Mesenteric fat pad (tissue), 1 donor: ENCODE data around the gene IFT81. TPM values are rescaled to one million over a fixed set of nuclear protein-coding genes. Genes with fewer than 3 reads are reported as not detected.
"Not testable (repeated sequence)": the region's sequence is repeated elsewhere in the genome, so short reads cannot be mapped to it uniquely, and the experiment has no call there.

Experiments
- DNase-seq: peaks from one replicate; pipeline ENCODE4 v3.0.0-alpha.2; 2020; ENCODE audit warnings: low spot score
- total RNA-seq: library from RNA; stranded (reverse); fragmentation: NEBNext Ultra II Directional; extraction: Animal tissue kit (Norgen Biotek cat#: 25700); gene quantifications from one replicate; pipeline ENCODE4 v1.2.1, GENCODE V29; 2021
- donor health status: DM: yes; HTN: yes; CAD: no.

Gene IFT81
- total RNA-seq, 1 donor from 2014 or later: 5.4 TPM

DNA sequence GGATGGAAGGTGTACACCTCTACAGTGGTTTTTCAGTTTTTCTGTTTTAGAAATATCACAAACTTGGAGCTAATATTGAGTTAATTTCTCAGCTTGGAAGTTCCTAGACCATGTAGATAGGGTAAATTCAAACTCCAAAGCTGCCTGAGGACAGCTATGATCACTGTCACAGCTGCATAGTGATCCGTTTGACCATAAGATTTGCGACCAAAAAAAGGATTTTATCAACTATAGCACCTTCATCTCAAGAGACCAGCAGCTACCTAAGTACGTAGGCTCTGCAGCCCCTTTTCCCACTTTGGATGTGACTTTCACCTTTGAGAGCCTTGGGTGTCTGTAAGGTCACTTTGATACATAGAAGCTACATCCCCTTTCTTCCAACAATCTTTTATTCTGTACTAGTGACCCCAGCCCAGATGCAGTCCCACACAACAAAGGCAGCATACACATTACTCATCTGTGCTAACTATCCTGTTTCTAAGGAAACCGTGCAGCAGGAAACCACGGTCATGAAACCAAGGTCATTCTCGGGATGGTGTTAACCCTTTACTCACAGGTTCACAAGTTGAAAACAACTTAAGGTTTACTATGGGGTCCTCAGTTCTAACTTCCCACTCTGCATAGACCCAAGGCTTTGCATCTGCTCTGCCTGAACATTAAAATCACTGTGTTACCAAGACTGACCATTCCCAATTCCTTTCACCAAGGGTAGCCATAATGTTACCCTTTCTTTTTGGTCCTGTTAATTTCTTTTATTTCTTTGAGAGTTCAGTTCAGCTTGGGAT lies 75.4 kb downstream of the IFT81 start:
- no peak for DNase-seq

DNA sequence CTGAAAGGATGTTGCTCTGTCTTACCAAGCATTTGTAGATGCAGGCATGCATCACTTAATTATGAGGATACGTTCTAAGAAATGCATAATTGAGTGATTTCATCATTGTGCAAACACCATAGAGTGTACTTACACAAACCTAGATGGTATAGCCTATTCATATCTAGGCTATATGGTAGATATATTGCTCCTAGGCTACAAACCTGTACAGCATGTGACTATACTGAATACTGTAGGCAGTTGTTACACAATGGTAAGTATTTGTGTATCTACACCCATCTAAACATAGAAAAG lies 75.9 kb downstream of the IFT81 start:
- DNase-seq: no peak

DNA sequence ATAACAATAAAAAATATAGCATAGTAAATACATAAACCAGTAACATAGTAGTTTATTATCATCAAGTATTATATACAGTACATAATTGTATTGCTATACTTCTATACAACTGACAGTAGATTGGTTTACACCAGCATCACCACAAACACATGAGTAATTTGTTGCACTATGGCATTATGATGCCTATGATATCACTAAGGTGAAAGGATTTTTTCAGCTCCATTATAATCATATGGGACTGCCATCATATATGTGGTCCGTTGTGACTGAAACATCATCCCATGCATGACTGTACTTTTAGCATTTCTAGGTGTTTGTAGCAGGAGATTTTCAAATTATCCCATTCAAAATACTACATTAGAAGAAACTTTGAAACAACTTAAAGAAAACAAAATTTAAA lies 77.8 kb downstream of the IFT81 start:
- DNase-seq: no peak

DNA sequence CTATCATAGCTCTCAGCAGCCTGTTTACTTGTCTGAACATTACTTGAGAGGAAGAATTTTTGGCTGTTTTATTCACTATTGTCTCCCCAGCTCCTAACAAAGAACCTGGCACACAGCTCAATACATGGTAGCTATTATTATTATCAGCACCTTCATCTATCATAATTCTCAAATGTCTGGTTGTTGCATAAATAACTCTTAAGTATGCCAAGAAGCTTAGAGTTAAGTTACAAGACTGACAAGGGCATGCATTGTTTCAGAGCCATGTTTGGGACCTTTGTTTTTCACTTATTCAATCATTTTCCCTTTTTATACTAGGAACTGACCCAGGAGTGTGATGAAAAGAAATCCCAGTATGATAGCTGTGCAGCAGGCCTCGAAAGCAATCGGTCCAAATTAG lies 79.4 kb downstream of the IFT81 start:
- no peak for DNase-seq

DNA sequence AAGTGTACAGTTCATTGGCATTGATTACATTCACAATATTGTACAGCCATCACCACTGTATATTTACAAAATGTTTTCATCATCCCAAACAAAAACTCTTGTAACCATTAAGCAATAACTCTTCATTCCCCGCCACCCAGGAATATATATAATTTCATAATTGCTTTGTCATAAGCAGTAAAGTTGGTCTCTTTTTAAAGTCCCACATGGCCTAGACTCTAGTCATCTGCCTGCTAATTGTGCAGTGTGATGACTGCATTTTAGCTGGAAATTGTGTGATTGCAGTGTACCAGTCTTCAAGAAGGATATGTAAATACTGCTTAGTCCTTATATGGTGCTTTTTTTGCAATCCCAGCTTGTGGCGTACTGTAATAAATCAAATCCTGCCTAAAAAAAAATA lies 81.8 kb downstream of the IFT81 start:
- no peak for DNase-seq

DNA sequence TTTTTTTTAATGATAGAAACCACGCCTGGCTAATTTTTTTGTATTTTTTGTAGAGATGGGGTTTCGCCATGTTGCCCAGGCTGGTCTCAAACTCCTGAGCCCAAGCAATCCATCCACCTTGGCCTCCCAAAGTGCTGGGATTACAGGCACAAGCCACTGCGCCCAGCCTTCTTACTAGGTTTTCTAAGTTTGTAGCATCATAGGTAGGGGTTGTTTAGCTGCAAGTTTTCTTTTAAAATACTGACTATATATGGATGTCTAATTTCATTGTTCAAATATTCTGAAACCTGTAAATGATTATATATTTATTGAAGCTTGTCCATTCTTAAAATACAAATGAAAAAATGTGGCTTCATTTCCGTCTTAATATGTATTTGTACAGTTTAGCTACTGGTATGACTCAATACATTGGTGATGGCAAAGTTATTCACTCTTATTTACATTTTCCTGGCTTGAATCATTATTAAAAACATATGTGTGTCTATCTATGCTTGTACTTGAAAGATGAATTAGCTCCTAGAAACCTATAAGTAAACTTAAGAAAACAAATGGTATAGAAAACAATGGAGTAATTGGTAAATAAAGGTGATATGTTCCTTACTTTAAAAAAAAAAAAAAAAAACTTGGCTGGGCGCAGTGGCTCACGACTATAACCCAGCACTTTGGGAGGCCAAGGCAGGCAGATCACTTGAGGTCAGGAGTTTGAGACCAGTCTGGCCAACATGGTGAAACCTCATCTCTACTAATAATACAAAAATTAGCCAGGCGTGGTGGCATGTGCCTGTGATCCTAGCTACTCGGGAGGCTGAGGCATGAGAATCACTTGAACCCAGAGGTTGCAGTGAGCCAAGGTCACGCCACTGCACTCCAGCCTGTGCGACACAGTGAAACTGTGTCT lies 87.7 kb downstream of the IFT81 start:
- DNase-seq: not testable (repeated sequence)

DNA sequence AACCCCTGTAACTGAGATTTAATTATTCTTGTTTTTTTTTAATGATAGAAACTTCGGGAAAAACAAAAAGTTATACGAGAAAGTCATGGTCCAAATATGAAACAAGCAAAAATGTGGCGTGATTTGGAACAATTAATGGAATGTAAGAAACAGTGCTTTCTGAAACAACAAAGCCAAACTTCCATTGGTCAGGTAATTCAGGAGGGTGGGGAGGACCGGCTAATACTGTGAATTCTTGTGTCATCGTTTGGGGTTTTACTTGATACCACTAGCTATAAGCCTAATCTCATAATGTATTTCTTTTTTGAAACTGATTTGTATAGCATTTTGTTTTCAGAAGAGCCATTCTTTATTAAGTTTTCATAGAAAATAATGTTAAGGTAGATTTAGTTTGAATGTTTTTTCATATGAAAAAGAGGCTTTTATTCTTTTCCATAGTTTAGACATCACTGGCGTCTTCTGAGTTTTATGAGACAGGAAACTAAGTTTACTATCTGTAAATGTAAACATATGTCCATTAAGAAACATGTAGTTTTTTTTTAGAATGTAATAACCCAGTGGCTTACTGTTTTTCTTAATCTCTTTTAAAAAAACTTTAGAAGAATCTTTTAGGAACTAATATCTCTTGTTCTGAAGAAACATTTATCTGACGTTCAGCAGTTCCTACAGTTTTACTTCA lies 94.0 kb downstream of the IFT81 start:
- DNase-seq: no peak

DNA sequence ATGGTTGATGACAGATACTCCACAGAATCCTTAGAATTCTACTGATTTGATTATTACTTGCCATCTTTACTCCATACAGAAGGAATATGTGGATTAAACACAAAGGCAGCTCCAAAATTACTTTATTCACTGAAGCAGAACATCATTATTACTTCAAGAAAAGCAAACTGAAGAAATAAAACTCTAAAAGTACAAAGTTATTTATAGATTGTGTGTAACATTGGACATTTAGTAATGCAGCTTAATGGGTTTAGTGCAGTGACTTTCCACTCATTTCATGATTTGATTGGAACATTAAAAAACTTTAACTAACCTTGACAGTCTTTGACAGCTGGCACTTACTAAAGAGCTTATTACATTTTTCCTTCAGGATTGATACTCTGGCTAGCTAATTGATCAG lies 97.9 kb downstream of the IFT81 start:
- no peak for DNase-seq

DNA sequence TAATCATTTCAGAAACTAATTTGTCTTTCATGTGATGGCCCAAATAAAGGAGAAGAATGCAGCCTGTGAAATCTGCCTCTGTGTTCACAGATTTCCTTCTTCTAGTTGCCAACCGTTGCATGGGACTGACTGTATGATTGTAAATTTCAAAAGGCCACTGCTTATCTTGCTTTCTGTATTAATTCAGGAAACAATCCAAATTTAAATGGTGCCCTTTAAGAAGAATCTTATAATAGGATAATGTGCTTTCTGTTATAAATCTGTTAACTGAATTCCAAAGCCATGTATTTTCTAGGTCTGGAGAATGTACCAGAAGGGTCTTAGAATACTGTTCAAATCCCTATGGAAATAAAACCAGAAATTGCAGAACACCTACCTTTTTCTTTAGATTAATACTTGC lies 98.3 kb downstream of the IFT81 start:
- DNase-seq: no peak

DNA sequence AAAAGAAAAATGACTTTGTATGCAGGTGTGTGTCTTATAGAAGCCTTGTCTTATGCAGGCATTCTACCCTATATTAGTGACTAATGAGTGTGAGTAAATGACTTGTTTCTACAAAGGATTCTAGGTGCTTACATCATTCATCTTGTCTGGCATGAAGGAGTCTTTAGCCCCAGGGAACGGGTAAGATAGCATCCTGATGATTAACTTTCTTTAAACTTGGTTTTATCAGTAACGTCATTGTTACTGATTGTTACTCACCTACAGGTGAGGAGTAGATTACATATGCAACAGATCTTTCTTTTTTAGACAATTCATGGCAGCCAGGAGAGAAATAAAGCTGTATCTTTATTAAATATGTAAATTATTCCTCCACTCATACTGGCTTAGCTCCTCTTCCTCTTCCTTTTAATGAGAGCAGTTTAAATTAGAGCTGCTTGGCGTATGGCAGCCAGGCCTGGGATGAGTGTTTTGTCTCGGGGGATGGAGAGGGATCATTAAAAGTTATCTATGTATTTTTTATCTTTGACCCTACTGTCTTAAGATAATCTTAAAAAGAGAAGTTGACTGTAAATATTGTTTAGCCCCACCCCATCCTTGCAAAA lies 99.7 kb downstream of the IFT81 start:
- no peak for DNase-seq

DNA sequence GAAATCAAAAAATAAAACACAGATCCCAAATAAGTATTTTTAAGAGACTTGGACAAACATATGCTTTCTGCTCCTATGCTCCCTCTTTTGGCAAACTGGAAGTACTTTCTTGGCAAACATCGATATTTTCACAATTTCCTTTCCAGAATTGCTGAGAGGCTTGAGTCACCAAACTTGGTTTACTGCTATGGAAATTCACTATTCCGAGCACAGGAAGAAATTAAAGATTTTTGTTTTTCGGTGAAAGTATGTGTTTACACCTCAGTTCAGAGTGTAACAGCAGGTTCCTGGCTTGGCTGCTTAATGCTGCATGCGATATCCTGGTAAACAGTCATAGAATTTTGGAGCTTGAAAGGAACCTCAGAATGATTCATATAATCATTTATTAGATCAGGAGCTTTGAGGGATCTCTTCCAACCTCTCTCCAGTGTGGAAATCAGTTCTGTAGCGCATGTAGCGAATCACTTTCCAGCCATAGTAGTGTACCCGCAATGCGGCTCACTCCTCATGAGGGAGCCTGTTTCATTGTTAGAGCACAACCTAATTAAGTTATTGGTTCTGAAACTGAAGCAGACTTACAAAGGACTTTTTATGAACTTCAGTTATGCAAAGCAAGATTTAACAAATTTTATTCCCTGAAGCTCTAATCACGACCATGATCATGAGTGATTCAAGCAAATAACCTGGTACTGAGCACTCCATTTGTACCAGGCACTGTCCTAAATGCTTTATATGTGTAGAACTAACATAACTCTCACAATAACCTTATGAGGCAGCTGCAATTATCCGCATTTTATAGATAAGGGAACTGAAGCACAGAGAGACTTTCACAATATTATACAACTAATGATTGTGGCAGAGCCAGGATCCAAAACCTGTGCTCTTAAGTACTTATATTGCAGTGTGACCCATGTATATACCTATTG lies 100.5 kb downstream of the IFT81 start:
- no peak for DNase-seq

DNA sequence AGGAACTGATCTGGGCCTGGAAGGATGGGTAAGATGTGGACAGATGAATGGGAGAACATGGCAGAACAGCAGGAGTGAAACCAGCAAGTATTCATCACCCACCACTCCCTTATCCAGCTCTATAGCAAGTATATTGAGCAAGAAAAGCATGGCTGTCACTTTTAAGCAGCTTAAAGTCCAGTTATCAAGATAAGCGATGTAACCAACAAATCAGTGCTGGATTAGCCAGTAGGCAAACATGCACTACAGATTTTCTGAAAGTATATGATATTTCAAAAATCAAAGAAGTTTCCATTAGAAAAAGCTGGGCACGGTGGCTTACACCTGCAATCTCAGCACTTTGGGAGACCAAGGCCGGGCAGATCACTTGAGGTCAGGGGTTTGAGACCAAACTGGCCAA lies 103.0 kb downstream of the IFT81 start:
- DNase-seq: no peak

DNA sequence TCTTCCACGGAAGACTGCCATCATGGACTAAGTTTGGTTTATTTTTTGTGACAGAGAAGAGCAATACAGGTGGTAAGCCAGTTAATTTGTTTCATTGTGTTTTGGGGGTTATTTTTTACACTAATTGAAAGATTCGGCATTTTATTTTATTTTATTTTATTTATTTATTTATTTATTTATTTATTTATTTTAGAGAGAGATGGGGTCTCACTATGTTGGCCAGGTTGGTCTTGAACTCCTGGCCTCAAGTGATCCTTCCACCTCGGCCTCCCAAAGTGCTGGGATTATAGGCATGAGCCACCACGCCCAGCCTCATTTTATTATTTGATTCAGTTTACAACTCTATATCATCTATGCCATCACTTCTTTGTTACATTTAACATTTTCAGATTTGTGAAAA lies 104.2 kb downstream of the IFT81 start:
- DNase-seq: not testable (repeated sequence)

DNA sequence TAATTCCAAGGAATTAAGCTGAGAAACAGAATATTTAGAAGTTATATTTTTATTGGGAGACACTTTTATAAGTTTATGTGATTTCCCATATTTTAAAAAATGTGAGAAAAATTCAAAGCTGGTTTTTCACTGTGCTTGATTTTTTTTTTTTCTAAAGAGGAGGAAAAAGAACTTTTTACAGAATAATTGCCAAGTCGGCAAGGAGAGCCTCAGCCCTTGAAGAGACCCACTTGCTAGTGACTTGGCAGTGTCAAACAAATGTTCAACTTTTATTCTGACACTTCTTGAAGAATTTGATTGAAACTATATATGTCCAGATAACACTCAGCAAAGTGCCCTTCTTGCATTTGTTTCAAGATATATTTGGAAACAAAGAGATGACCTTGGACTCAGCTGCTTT lies 104.6 kb downstream of the IFT81 start:
- no peak for DNase-seq

DNA sequence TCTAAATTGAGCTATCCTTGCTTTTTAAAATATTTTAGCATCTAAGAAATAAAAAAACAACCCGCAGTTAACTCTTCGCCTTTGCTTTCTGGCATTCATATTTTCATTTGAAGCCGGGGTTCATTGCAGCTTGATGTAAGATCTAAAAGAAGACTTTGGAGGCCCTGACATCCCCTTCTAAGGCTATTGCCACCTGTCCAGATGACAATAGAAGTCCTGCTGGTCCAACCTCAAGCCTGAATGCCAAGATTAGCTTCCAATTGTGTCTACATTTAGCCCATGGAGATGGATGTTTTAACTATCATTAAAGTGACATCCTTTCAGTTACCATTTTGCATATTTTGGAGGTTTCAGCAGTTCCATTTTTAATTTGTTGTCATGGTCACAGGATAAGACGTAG lies 105.3 kb downstream of the IFT81 start:
- DNase-seq: no peak

DNA sequence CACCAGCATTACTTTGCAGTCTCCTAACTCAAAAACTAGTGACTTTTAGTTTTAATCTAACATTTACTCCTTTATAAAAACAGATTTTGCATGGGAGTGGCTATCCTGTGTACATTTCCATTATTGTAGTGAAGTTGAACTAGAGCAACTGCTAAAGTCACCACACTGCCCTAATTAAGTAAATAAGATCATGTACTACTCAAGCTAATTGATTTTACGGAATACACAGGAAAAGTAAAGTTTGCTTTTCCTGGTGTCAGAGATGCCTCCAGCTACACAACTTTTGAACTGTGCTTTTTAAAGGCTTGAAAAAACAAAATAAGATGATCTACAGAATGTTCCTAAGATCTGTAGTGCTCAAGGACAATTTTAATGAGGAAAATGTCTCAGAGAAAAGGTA lies 106.5 kb downstream of the IFT81 start:
- DNase-seq: no peak

DNA sequence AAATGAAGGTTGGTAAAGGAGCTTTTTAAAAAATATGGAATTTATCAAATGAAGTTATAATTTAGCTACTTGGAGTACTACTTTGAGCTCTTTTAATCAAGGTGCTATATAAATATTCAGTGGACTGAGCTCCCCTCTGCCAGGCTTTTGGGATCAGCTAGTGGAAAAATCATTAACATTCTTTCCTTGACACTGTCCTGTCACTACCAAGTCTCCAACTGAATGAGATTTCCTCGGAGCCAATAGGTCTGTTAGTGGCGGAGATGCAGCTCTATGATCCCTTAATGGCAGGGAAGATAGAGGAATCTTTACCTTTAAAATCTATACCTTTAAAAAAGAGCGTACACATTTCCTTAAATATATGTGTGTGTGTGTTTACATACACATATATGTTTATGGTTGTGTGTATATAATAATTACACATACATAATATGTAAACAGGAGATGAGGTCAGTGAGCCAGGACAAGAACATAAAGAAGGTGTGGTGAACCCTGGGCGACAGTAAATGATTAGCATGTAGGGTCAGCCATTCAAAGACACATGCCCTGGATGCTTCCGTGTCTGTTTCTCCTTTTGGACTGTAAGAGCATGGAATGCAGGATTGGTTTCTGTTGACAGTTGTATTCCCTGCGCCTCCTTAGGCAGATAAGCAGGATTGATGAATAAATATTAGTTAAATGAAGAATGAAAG lies 109.2 kb downstream of the IFT81 start:
- no peak for DNase-seq

DNA sequence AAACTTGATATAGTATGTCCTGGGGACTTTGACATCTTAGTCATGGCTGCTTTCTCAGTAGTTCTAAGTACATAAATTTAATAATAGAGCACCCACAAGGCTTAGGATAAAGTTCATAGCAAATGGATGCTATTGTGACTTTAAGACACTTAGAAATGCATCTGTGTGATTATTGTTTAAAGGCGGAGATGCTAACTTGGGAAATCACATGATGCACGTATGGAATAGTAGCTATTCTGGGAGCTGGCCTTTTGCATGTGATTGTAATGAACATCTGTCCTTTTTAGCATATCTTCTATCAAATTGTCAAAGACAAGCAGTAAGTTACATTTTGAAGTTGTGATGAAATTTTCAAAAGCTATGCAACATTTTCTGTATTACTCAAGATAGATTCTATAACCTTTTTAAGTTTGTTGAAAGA lies 110.2 kb downstream of the IFT81 start:
- DNase-seq: no peak

DNA sequence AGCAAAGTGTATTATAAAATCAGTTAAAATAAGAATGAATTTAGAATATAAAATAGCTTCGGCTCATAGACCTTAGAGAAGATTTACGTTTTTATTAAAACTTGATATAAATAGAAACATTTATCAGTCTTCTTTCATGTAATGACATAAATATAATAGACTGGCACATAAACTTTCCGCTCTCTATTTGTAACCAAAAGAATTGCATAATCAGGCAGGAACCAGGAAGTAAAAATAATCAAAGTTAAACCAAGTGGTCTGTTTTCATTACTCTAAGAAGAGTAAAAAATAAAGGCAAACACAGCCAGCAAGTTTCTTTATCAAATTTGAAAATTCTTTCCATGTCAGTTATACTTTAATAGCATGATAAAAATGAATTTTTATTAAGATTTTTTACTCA lies 110.6 kb downstream of the IFT81 start:
- DNase-seq: no peak

DNA sequence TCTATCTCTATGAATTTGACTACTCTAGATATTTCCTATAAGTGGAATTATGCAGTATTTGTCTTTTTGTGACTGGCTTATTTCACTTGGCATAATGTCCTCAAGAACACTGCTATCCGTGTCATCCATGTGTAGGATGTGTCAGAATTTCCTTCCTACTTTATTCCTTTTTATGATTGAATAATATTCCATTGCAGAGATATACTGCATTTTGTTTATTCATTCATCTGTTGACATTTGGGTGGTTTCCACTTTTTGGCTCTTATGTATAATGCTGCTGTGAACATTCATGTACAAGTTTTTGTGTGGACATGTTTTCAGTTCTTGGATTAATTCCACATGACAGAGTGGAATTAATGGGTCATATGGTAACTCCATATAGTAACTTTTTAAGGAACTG lies 111.2 kb downstream of the IFT81 start:
- no peak for DNase-seq
